ENCODE results near the gene ZNF79. TPM values are rescaled to one million over a fixed set of nuclear protein-coding genes. Genes with fewer than 3 reads are reported as not detected.

Gene ZNF79
- total RNA-seq, 1 experiment from 2014 or later: 9.3 TPM

DNA sequence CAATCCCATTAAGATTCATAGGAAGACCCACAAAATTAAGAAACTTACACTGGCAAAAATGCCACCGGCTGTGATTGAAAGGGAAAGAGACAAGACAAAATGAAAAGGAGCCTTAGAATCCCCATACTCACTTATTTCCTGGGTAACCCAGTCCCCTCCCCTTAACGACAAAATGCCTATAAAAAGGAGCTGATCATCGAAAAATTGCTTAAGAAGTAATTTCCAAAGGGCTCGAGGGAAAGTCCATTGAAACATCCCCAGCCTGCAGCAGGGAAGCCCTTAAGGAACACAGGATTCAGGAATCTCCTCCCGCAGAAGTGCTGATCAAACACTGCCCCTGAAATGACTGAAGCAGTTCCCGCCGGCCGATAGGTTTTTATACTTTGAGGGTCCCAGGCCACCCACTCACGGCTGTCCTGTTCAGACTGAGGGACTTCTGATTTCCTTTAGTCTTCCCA lies 677 bp upstream of the ZNF79 start:
- peaks cover 13% of the 10 kb centered on the region for H3K36me3 Mint-ChIP-seq (ENCODE audit: insufficient read depth, unreplicated experiment)
- peaks cover 21% of the 10 kb centered on the region for H3K4me1 Mint-ChIP-seq (ENCODE audit: insufficient read depth, unreplicated experiment)
- TF ChIP-seq, protein P1, sequence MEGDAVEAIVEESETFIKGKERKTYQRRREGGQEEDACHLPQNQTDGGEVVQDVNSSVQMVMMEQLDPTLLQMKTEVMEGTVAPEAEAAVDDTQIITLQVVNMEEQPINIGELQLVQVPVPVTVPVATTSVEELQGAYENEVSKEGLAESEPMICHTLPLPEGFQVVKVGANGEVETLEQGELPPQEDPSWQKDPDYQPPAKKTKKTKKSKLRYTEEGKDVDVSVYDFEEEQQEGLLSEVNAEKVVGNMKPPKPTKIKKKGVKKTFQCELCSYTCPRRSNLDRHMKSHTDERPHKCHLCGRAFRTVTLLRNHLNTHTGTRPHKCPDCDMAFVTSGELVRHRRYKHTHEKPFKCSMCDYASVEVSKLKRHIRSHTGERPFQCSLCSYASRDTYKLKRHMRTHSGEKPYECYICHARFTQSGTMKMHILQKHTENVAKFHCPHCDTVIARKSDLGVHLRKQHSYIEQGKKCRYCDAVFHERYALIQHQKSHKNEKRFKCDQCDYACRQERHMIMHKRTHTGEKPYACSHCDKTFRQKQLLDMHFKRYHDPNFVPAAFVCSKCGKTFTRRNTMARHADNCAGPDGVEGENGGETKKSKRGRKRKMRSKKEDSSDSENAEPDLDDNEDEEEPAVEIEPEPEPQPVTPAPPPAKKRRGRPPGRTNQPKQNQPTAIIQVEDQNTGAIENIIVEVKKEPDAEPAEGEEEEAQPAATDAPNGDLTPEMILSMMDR (IDR thresholded peaks at IDR 0.05; ENCODE audit: unreplicated experiment): no peak
- CTCF ChIA-PET: interaction anchor here (0.7 to 1.2 kb wide), 3 partner anchors 27 to 222 kb away, joined by 3 read pairs; no protein-coding TSS in a partner anchor
- DNase-seq (ENCODE audit: unreplicated experiment): no peak
- H3K9me3 Mint-ChIP-seq (ENCODE audit: unreplicated experiment): no peaks in the 10 kb centered on the region
- TSS peak; percentile 78 for BruUV-seq (replicated peaks)
- H3K4me3 Mint-ChIP-seq (ENCODE audit: unreplicated experiment): peak overlapping the region; percentile 99
- POLR2A ChIA-PET: interaction anchor here (0.6 to 4.1 kb wide), 23 partner anchors 8 to 348 kb away, joined by 3 to 91 read pairs (median 4); partner anchors contain the start of genes LRSAM1, PTRH1, RPL12 and SLC2A8
- peak overlapping the region; percentile 98 for H3K27ac Mint-ChIP-seq (ENCODE audit: low read depth, unreplicated experiment)
- no peaks in the 10 kb centered on the region for H3K27me3 Mint-ChIP-seq (ENCODE audit: insufficient read depth, unreplicated experiment)
- intact Hi-C loops (cut with micrococcal nuclease): loop anchor here (10.0 kb wide), 1 partner anchor 161 kb away; no protein-coding TSS in a partner anchor

GRCh38 chr9:127424676-127424999 lies 456 bp downstream of the ZNF79 start:
- Mint-ChIP-seq H3K4me1 (ENCODE audit: insufficient read depth, unreplicated experiment) (peaks cover 21% of the 10 kb centered on the region), H3K9me3 (ENCODE audit: unreplicated experiment) (no peaks in the 10 kb centered on the region), H3K4me3 (ENCODE audit: unreplicated experiment) (peak overlapping the region; percentile 99), H3K27ac (ENCODE audit: low read depth, unreplicated experiment) (peak overlapping the region; percentile 98), H3K36me3 (ENCODE audit: insufficient read depth, unreplicated experiment) (peaks cover 22% of the 10 kb centered on the region), H3K27me3 (ENCODE audit: insufficient read depth, unreplicated experiment) (no peaks in the 10 kb centered on the region)
- BruUV-seq (replicated peaks): TSS peak; percentile 65
- TF ChIP-seq, protein P1 (IDR thresholded peaks at IDR 0.05; ENCODE audit: unreplicated experiment): no peak
- DNase-seq (ENCODE audit: unreplicated experiment): no peak
- ChIA-PET POLR2A (interaction anchor here (0.6 to 4.1 kb wide), 17 partner anchors 12 to 346 kb away, joined by 3 to 91 read pairs (median 7); partner anchors contain the start of genes LRSAM1, RPL12 and SLC2A8), CTCF (interaction anchor here (0.9 to 1.0 kb wide), 2 partner anchors 141 to 223 kb away, joined by 3 read pairs; no protein-coding TSS in a partner anchor)
- intact Hi-C loops (cut with micrococcal nuclease): loop anchor here (1.0 to 10.0 kb wide), 2 partner anchors 27 to 160 kb away; partner anchors contain the start of genes LRSAM1 and RPL12

DNA sequence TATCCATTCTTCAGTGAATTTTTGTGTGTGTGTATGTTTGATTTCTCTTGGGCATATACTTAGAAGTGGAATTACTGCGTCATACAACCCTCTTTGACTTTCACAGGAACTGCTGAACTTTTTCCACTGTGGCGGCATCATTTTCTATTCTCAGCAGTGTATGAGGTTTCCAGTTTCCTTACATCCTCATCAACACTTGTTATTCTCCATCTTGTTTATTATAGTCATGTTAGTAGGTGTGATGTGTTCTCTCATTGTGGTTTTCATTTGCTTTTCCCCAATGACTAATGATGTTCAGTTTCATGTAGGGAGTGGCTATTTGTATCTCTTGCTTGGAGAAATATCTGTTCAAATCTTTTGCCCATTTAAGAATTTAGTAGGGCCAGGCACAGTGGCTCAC lies 2.6 kb downstream of the ZNF79 start:
- intact Hi-C loops (cut with micrococcal nuclease): loop anchor here (10.0 kb wide), 1 partner anchor 158 kb away; no protein-coding TSS in a partner anchor
- Mint-ChIP-seq H3K9me3 (ENCODE audit: unreplicated experiment) (no peaks in the 10 kb centered on the region), H3K4me1 (ENCODE audit: insufficient read depth, unreplicated experiment) (peaks cover 21% of the 10 kb centered on the region), H3K27me3 (ENCODE audit: insufficient read depth, unreplicated experiment) (no peaks in the 10 kb centered on the region), H3K4me3 (ENCODE audit: unreplicated experiment) (peak overlapping the region; percentile 99), H3K36me3 (ENCODE audit: insufficient read depth, unreplicated experiment) (peaks cover 40% of the 10 kb centered on the region), H3K27ac (ENCODE audit: low read depth, unreplicated experiment) (no peak overlapping the region)
- DNase-seq (ENCODE audit: unreplicated experiment): no peak
- BruUV-seq (replicated peaks): no TSS peak
- POLR2A ChIA-PET: no interaction called here
- CTCF ChIA-PET: no interaction called here
- TF ChIP-seq, protein P1 (IDR thresholded peaks at IDR 0.05; ENCODE audit: unreplicated experiment): no peak

GRCh38 chr9:127428348-127428747 lies 4.2 kb downstream of the ZNF79 start:
- Mint-ChIP-seq H3K27ac (ENCODE audit: low read depth, unreplicated experiment) (no peak overlapping the region), H3K36me3 (ENCODE audit: insufficient read depth, unreplicated experiment) (peaks cover 47% of the 10 kb centered on the region), H3K27me3 (ENCODE audit: insufficient read depth, unreplicated experiment) (no peaks in the 10 kb centered on the region), H3K9me3 (ENCODE audit: unreplicated experiment) (no peaks in the 10 kb centered on the region), H3K4me1 (ENCODE audit: insufficient read depth, unreplicated experiment) (peaks cover 13% of the 10 kb centered on the region), H3K4me3 (ENCODE audit: unreplicated experiment) (no peak overlapping the region)
- no TSS peak for BruUV-seq (replicated peaks)
- TF ChIP-seq, protein P1 (IDR thresholded peaks at IDR 0.05; ENCODE audit: unreplicated experiment): no peak
- intact Hi-C loops (cut with micrococcal nuclease): loop anchor here (10.0 kb wide), 1 partner anchor 156 kb away; no protein-coding TSS in a partner anchor
- ChIA-PET CTCF (no interaction called here), POLR2A (no interaction called here)
- DNase-seq (ENCODE audit: unreplicated experiment): no peak

All from MCF 10A (cell line).